GM11168 (cell line): Measurements from ENCODE around the gene FAM151A.

ENCODE experiments used
- in situ Hi-C: fragments of 300-500 bp; cut with MboI; formaldehyde crosslinking; loops from one replicate; pipeline ENCODE4 v1.12.0; 2022; ENCODE audit warnings: low sequenced_read_pairs; ENCODE audit not compliant: unreplicated experiment

The FAM151A gene

GRCh38 chr1:54623216-54624007 lies at the start of gene FAM151A:
Gene FAM151A, minus strand, starts transcription at chr1:54623525. Its CDS starts 130 bp downstream, at chr1:54623395.
- in situ Hi-C loops: no loop called here

DNA sequence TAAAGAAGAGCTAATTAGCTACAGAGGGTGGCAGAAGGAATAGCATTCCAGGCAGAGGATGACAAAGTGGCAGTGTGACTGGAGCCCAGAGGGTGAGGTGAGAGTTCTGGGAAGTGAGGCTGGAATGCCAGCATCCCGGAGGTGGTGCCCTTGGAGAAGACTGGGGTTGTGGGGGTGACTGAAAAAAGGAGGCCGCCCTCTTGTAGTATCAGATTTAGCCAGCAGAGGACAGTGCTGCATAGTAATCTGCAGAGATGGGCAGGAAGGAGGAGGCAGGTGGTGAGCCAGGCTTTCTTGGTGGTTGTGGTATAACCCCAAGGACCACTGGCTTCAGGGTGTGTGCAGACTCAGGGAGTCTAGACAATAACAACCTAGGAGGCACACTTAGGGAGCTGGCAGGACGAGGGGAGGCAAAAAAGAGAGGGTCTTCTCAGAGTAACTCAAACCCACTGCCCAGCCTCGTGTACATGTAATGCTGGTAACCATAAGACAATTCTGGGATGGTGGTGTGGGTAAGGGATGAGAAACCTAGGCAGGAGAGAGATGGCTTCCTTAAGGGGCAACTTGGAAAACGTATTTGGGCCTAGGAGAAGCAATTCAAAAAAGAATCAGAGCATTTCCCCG lies 48.8 kb upstream of the FAM151A start:
- in situ Hi-C loops: loop anchor here (10.0 to 25.0 kb wide), 2 partner anchors 123 to 340 kb away; no protein-coding TSS in a partner anchor

- in situ Hi-C loops: loop anchor here (5.0 to 25.0 kb wide), 2 partner anchors 144 to 344 kb away; no protein-coding TSS in a partner anchor
These were observed 45.2 kb upstream of the FAM151A start for GRCh38 chr1:54668567-54668966.

GRCh38 chr1:54667797-54668196 lies 44.5 kb upstream of the FAM151A start:
- in situ Hi-C loops: loop anchor here (5.0 to 25.0 kb wide), 2 partner anchors 145 to 345 kb away; no protein-coding TSS in a partner anchor

- in situ Hi-C loops: loop anchor here (5.0 to 25.0 kb wide), 2 partner anchors 146 to 346 kb away; no protein-coding TSS in a partner anchor
These were observed 43.0 kb upstream of the FAM151A start for GRCh38 chr1:54666333-54666732.

GRCh38 chr1:54665852-54666251 lies 42.5 kb upstream of the FAM151A start:
- in situ Hi-C loops: loop anchor here (5.0 to 25.0 kb wide), 2 partner anchors 146 to 346 kb away; no protein-coding TSS in a partner anchor

- in situ Hi-C loops: loop anchor here (25.0 kb wide), 1 partner anchor 348 kb away; no protein-coding TSS in a partner anchor
These were observed 41.0 kb upstream of the FAM151A start for GRCh38 chr1:54664364-54664763.

- in situ Hi-C loops: loop anchor here (25.0 kb wide), 1 partner anchor 349 kb away; no protein-coding TSS in a partner anchor
These were observed 40.4 kb upstream of the FAM151A start for GRCh38 chr1:54663725-54664124.

GRCh38 chr1:54658164-54658913 lies 35.0 kb upstream of the FAM151A start:
- in situ Hi-C loops: loop anchor here (25.0 kb wide), 1 partner anchor 354 kb away; no protein-coding TSS in a partner anchor

GRCh38 chr1:54653036-54653435 lies 29.7 kb upstream of the FAM151A start:
- in situ Hi-C loops: loop anchor here (25.0 kb wide), 1 partner anchor 359 kb away; no protein-coding TSS in a partner anchor

DNA sequence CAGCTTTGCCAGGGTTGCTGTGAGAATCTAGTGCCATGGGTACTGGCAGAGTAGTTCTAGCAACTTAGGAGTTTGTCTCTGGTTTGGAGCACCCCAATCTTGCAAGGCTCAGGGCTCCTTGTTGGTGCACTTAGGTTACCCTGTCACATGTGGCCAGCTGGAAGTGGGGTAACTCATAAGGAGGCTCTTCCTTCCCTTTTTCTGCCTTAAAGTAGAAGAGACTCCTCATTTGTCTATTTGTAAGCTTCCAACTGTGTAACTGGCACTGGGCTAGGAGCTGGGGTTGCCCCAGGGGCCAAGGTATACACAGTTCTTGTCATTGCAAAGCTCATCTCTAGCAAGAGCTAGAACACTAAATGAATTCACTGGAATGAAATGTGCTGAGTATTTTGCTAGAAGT lies 28.8 kb upstream of the FAM151A start:
- in situ Hi-C loops: loop anchor here (25.0 kb wide), 1 partner anchor 360 kb away; no protein-coding TSS in a partner anchor

GRCh38 chr1:54651608-54652007 lies 28.3 kb upstream of the FAM151A start:
- in situ Hi-C loops: loop anchor here (25.0 kb wide), 1 partner anchor 361 kb away; no protein-coding TSS in a partner anchor

DNA sequence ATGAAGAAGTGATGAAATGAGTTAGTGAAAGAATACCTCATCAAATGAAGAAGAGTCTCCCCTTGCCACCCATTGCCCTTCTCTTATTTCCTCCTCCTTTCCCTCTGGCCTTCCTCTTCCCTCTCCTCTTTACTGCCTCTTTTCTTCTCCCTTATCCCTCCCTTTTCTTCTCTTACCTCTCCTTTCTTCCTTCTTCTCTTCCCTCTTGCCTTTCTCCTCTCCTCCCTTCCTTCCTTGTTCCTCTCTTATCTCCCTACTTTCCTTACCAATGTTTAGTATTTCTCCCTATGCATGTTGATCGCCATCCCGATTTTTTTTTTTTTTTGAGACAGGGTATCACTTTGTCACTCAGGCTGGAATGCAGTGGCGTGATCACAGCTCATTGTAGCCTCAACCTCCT lies 27.1 kb upstream of the FAM151A start:
- in situ Hi-C loops: loop anchor here (25.0 kb wide), 1 partner anchor 362 kb away; no protein-coding TSS in a partner anchor

GRCh38 chr1:54649921-54650320 lies 26.6 kb upstream of the FAM151A start:
- in situ Hi-C loops: loop anchor here (25.0 kb wide), 1 partner anchor 362 kb away; no protein-coding TSS in a partner anchor

DNA sequence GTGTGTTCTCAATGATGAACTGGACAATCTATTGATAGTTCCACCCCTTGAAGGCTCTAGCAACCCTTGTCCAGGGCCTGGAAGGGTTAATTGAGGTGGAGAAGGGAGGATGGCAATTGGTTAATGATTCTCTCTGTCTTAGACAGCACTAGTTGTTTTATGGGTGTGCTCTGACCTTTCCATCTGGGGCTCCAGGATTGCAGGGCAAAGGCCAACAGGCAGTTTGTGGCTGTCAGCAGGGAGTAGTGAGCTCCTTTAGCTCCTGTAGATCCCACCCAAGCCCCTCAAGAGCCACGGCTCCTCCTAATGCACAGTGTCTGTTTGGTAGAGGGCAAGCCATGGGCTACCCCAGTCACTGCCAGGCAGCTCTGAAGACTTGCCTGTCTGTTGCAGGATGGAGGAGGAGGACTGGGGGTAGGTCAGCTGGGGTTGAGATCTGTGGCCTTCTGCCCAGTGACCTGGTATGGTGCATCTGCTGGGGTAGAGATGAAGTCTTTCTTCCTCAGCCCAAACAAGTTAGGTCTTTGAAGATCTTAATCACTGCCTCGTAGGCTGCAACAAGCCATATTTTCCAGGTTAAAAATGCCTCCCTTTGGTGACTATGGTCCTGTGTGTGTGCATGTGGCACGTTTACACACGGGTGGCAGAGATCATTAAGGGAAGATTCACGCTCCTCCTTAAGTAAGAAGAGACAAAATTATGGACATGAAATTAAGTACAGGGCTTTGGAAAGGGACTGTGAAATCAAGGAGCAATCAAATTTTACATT lies 26.0 kb upstream of the FAM151A start:
- in situ Hi-C loops: no loop called here

DNA sequence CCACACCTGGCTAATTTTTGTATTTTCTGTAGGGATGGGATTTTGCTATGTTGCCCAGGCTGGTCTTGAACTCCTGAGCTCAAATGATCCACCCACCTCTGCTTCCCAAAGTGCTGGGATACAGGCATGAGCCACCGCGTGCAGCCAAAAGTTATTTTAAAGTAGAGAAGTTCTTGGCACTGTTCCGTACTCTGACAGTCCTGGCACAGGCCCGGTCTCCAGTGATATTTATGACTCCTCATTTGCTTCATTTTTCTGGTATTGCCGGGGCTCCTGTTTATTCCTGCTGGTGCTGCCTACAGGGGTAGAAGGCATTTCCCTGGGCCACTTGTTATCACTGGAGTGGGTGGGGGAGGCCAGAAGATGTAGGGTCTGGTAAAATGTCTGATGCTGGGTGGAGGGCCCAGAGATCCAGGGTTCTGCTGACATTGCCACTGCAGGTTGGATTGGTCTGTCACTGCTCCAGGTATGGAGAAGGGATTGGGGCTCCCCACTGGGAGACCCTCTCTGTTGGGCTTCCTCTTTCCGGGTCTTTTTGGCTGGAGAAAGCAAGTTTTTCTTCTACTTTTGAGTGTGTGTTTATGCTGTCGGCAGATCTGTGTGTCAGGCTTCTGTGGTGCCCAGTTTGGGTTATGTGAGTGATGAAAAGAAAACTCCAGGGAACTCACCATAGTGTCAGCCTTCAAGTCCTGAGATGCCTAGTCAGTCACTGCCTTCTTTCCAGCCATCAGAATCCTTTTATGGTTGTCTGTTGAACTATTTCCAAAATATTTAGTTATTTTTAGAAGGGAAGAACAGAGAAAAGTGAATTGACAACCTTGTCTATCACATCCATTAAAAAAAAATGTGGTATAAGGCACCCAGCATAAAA lies 22.7 kb upstream of the FAM151A start:
- in situ Hi-C loops: no loop called here

DNA sequence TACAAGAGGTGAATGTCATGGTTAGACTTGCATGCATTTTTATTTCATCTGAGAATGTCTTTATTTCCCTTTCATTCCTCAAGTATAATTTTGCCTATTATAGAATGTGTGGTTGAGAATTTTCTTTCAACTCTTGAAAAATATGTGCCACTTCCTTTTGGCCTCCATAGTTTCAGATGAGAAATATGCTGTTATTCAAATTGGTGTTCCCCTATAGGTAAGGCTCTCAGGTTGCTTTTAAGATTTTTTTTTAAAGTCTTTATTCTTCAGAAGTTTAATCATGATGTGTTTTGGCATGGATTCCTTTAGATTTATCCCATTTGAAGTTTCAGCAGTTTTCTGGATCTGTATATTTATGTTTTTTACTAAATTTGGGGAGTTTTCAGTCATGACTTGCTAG lies 20.4 kb upstream of the FAM151A start:
- in situ Hi-C loops: no loop called here
